CD8-positive, alpha-beta memory T cell (primary cell): ENCODE data around the gene NOL8. TPM values are rescaled to one million over a fixed set of nuclear protein-coding genes. Genes with fewer than 3 reads are reported as not detected.

Source experiments
- CTCF ChIA-PET: fragments of 350-600 bp; sonication (Branson Sonifier 250); formaldehyde crosslinking; loops from one replicate; lab custom pipeline; 2021; ENCODE audit warnings: antibody characterized with exemption; lab: Charles Lee
- POLR2A ChIA-PET: fragments of 350-600 bp; sonication (Branson Sonifier 250); formaldehyde crosslinking; loops from one replicate; lab custom pipeline; 2021; ENCODE audit warnings: antibody characterized with exemption; lab: Charles Lee
- DNase-seq, 5 donors: peaks; one replicate each; pipeline versions ENCODE4 v3.0.0 to v3.0.0-alpha.2; 2020 to 2022; ENCODE audit warnings: mixed read lengths in 1 of 5
- H3K27ac ChIP-seq: one replicate; pipeline ENCODE4 v1.7.0; 2013; ENCODE audit warnings: low read depth, mild to moderate bottlenecking, low read length, moderate library complexity
- H3K27me3 ChIP-seq: 2 replicates; pipeline ENCODE4 v1.7.0; 2013; ENCODE audit warnings: low read length, mild to moderate bottlenecking; ENCODE audit not compliant: insufficient read depth, poor library complexity, severe bottlenecking
- H3K36me3 ChIP-seq: 2 replicates; pipeline ENCODE4 v1.7.0; 2013; ENCODE audit warnings: mild to moderate bottlenecking, low read length, moderate library complexity; ENCODE audit not compliant: insufficient read depth
- H3K4me1 ChIP-seq: 2 replicates; pipeline ENCODE4 v1.7.0; 2013; ENCODE audit warnings: mild to moderate bottlenecking, low read length, moderate library complexity; ENCODE audit not compliant: insufficient read depth
- H3K4me3 ChIP-seq: 2 replicates; pipeline ENCODE4 v1.7.0; 2013; ENCODE audit warnings: mild to moderate bottlenecking, low read length
- H3K9me3 ChIP-seq: 2 replicates; pipeline ENCODE4 v1.7.0; 2013; ENCODE audit warnings: mild to moderate bottlenecking, low read length
- H3K27ac Mint-ChIP-seq, 8 donors: one replicate each; pipeline ENCODE4 v1.8.0; 2020 to 2021; ENCODE audit warnings: mixed read lengths in 8 of 8, mild to moderate bottlenecking in 6 of 8, inconsistent platforms in 3 of 8, moderate library complexity in 3 of 8
- H3K27me3 Mint-ChIP-seq, 2 donors: one replicate each; pipeline ENCODE4 v1.8.0; 2020 to 2021; ENCODE audit warnings: mixed read lengths in 2 of 2, mild to moderate bottlenecking in 1 of 2, moderate library complexity in 1 of 2
- H3K36me3 Mint-ChIP-seq, 3 donors: one replicate each; pipeline ENCODE4 v1.8.0; 2020 to 2021; ENCODE audit warnings: mixed read lengths in 3 of 3, inconsistent platforms in 1 of 3, mild to moderate bottlenecking in 1 of 3
- H3K4me1 Mint-ChIP-seq, 3 donors: one replicate each; pipeline ENCODE4 v1.8.0; 2020 to 2021; ENCODE audit warnings: mixed read lengths in 3 of 3, inconsistent platforms in 1 of 3, mild to moderate bottlenecking in 1 of 3
- H3K4me3 Mint-ChIP-seq, 7 donors: one replicate each; pipeline ENCODE4 v1.8.0; 2020 to 2021; ENCODE audit warnings: mixed read lengths in 7 of 7, mild to moderate bottlenecking in 6 of 7, moderate library complexity in 4 of 7, inconsistent platforms in 2 of 7
- H3K9me3 Mint-ChIP-seq, 5 donors: one replicate each; pipeline ENCODE4 v1.8.0; 2020 to 2022; ENCODE audit warnings: mixed read lengths in 5 of 5, mild to moderate bottlenecking in 3 of 5, moderate library complexity in 2 of 5, inconsistent platforms in 1 of 5
- polyA plus RNA-seq: library from polyadenylated mRNA; unstranded; fragments of 300-500 nt; fragmentation: Illumina TruSeq; gene quantifications from one replicate; pipeline ENCODE4 v1.2.3, GENCODE V29; 2021
- total RNA-seq, 2 experiments: library from RNA; stranded (reverse); gene quantifications; one replicate each; pipeline ENCODE4 v1.2.3, GENCODE V29; 2021

NOL8 gene
- total and polyA plus RNA-seq, 3 experiments from 2014 or later = 37.0 to 69.6 (median 64.0) TPM

DNA sequence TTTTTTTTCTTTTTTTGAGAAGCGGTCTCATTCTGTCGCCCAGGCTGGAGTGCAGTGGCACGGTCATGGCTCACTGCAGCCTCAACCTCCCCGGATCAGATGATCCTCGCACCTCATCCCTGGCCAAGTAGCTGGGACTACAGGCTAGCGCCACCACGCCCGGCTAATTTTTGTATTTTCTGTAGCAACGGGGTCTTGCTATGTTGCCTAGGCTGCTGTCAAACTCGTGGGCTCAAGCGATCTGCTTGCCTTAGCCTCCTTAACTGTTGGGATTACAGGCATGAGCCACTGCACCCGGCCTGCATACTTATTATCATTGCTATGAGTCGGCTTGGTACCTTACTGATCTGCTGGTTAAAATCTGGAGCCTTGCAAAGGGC is 30.9 kb downstream of the NOL8 start:
- Histone ChIP-seq H3K4me3 (peak overlapping the region; percentile 89), H3K36me3 (peaks cover 10% of the 10 kb centered on the region), H3K4me1 (peaks cover 34% of the 10 kb centered on the region), H3K27ac (peak overlapping the region; percentile 95), H3K9me3 (no peaks in the 10 kb centered on the region), H3K27me3 (no peaks in the 10 kb centered on the region)
- Mint-ChIP-seq H3K4me1 (peaks cover 42 to 82% (median 66%) of the 10 kb centered on the region in 3 donors), H3K27ac (peak overlapping the region; percentile 95 to 99 (median 98)), H3K4me3 (peak overlapping the region; percentile 96 to 99 (median 98)), H3K9me3 (no peaks in the 10 kb centered on the region), H3K36me3 (peaks cover 4 to 41% (median 14%) of the 10 kb centered on the region in 3 donors), H3K27me3 (no peaks in the 10 kb centered on the region)
- ChIA-PET CTCF (no interaction called here), POLR2A (no interaction called here)
- DNase-seq = no peak

DNA sequence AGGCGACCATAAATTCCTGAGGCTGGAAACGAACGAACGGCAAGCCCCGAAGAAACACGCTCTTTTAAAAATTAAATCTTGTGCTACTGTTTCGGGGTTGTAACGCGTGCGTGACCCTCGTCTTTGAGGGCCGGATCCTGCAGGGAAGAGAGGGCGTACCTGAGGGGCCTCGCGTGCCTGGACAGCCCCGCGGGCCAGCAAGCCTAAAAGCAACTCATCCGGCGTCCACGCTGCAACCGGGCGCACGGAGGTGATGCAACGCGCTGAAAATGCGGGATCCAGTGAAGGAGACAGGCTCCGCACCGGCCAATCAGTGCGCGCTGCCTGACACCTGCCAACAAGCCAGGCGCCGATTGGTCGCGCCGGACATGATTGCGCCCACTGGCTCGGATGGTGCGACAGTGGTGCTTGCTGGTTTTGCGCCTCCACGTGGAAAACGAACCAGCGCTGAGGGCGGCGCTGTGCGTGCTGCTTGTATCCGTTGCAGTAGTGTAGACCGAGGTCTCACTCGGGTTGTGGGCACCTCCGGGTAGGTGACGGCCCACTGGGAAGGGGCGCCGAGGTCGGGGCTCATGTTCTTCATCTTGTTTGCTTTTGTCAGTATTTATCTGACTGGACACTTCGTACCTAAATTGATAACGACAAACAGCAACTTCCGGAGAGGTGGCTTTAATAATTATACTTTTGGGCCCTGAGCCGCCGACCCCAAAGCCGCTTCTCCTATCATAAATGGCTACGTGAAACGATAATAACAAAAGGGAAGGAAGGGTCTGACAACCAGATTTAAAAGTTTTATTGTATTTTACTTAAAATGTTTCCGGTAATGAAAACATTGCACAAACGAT is 31.5 kb downstream of the NOL8 start, which contains the start of gene IARS1:
Gene IARS1 (minus strand): TSS at position 246 of the 845 bp plus-strand sequence. CDS start 4,278 bp downstream, outside the sequence.
- POLR2A ChIA-PET = no interaction called here
- Mint-ChIP-seq H3K4me3 (peak within 1 kb of the TSS; percentile 96 to 99 (median 98)), H3K4me1 (peaks cover 42 to 75% (median 66%) of the 10 kb centered on the region in 3 donors), H3K27me3 (no peaks in the 10 kb centered on the region), H3K36me3 (peaks cover 4 to 37% (median 11%) of the 10 kb centered on the region in 3 donors), H3K27ac (peak within 1 kb of the TSS; percentile 95 to 99 (median 98)), H3K9me3 (no peaks in the 10 kb centered on the region)
- Histone ChIP-seq H3K27ac (peak within 1 kb of the TSS; percentile 95), H3K36me3 (peaks cover 9% of the 10 kb centered on the region), H3K4me3 (peak within 1 kb of the TSS; percentile 89), H3K27me3 (no peaks in the 10 kb centered on the region), H3K4me1 (peaks cover 34% of the 10 kb centered on the region), H3K9me3 (no peaks in the 10 kb centered on the region)
- DNase-seq = peak; percentile 98 to 100 (median 100)
- CTCF ChIA-PET = no interaction called here

DNA sequence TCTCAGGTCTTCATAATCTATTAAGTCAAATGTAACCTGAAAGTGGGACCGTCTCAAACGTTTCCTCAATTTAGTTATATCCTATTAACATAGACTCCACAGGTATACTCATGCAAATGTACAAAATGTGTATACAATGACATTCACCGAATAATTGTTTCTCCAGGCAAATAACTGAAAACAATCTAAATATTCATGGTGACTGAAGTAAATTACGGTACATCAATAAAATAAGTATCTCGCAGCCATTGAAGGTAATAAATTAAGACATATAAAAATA is 32.1 kb downstream of the NOL8 start:
- H3K9me3 Mint-ChIP-seq = no peaks in the 10 kb centered on the region
- Histone ChIP-seq H3K27ac (peak overlapping the region; percentile 95), H3K4me3 (peak overlapping the region; percentile 89), H3K27me3 (no peaks in the 10 kb centered on the region), H3K9me3 (no peaks in the 10 kb centered on the region), H3K4me1 (peaks cover 34% of the 10 kb centered on the region), H3K36me3 (peaks cover 5% of the 10 kb centered on the region)
- H3K27me3 Mint-ChIP-seq = no peaks in the 10 kb centered on the region
- DNase-seq = no peak
- peak overlapping the region; percentile 96 to 99 (median 98) for H3K4me3 Mint-ChIP-seq
- POLR2A ChIA-PET = no interaction called here
- CTCF ChIA-PET = no interaction called here
- H3K4me1 Mint-ChIP-seq = peaks cover 44 to 80% (median 69%) of the 10 kb centered on the region in 3 donors
- H3K36me3 Mint-ChIP-seq = peaks cover 4 to 38% (median 12%) of the 10 kb centered on the region in 3 donors
- peak overlapping the region; percentile 85 to 99 (median 98) for H3K27ac Mint-ChIP-seq

DNA sequence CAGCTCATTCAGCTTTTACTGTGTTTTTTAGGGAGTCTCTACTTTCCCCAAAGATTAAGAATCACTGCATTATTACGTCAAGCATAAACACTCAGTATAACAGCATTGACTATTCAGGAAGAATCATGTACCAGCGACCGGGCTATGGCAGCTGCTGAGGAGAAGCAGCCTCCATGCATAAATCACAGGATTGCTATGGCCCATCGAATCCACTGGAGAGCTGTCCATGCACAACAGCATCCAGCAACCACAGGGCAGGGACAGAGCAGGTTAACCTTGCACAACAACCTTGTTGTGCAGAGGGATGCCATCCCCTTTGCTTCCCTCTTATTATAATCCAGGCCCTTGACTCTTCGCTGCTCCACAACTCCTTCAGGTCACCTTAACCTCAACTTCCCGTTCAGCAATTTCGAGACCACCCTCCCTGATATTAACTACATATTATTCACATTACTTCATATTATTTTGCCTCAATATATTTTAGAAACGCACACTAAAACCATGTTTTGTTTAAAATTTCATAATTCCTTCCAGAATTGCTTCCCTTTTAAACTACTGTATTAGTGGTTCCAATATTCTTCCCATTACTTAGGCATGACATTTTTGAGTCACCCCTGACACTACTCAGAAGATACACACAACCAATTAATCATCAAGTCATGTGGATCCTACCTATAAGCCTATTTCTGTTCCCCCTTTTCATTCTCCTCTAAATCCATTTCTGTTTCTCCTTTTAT is 32.6 kb downstream of the NOL8 start:
- CTCF ChIA-PET = no interaction called here
- Histone ChIP-seq H3K27me3 (no peaks in the 10 kb centered on the region), H3K4me3 (peak overlapping the region; percentile 89), H3K4me1 (peaks cover 34% of the 10 kb centered on the region), H3K27ac (peak overlapping the region; percentile 95), H3K36me3 (no peaks in the 10 kb centered on the region), H3K9me3 (no peaks in the 10 kb centered on the region)
- Mint-ChIP-seq H3K36me3 (peaks cover 4 to 38% (median 12%) of the 10 kb centered on the region in 3 donors), H3K4me3 (peak overlapping the region; percentile 96 to 99 (median 98)), H3K9me3 (no peaks in the 10 kb centered on the region), H3K27ac (peak overlapping the region; percentile 85 to 99 (median 98)), H3K27me3 (no peaks in the 10 kb centered on the region), H3K4me1 (peaks cover 42 to 77% (median 64%) of the 10 kb centered on the region in 3 donors)
- POLR2A ChIA-PET = interaction anchor here (0.8 to 1.1 kb wide), 2 partner anchors 10 to 34 kb away, joined by 5 to 8 read pairs; partner anchors contain the start of gene CENPP
- DNase-seq = no peak

DNA sequence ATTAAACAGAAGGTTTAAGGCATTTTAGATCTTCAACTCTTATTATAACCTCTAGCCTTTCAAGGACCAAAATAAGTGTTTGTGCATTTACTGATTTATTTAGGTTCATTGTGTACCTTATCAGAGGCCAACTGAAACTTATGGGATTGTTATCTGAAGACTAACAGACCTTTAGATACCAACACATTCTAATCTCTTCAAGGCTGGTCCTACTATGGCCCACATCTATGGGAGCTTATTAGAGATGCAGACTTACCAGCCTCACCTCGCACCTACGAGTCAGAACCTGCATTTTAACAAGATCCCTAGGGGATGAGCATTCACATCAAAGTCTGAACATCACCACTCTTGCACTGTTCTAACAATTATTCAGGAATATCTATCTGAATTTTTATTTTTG is 33.6 kb downstream of the NOL8 start:
- CTCF ChIA-PET = no interaction called here
- no peaks in the 10 kb centered on the region for H3K27me3 Mint-ChIP-seq
- H3K27ac ChIP-seq = no peak overlapping the region
- no peak overlapping the region for H3K4me3 ChIP-seq
- POLR2A ChIA-PET = interaction anchor here (0.5 to 1.1 kb wide), 4 partner anchors 9 to 379 kb away, joined by 3 to 10 read pairs (median 6); partner anchors contain the start of gene CENPP
- H3K9me3 ChIP-seq = no peaks in the 10 kb centered on the region
- H3K4me1 Mint-ChIP-seq = peaks cover 37 to 76% (median 58%) of the 10 kb centered on the region in 3 donors
- H3K36me3 ChIP-seq = no peaks in the 10 kb centered on the region
- DNase-seq = no peak
- peak overlapping the region in 3 of 7 donors; percentile 3 to 27 (median 16) for H3K4me3 Mint-ChIP-seq
- no peaks in the 10 kb centered on the region for H3K27me3 ChIP-seq
- peaks cover 34% of the 10 kb centered on the region for H3K4me1 ChIP-seq
- no peaks in the 10 kb centered on the region for H3K9me3 Mint-ChIP-seq
- peaks cover 7 to 38% (median 9%) of the 10 kb centered on the region in 3 donors for H3K36me3 Mint-ChIP-seq
- peak overlapping the region in 5 of 8 donors; percentile 1 to 95 (median 48) for H3K27ac Mint-ChIP-seq

DNA sequence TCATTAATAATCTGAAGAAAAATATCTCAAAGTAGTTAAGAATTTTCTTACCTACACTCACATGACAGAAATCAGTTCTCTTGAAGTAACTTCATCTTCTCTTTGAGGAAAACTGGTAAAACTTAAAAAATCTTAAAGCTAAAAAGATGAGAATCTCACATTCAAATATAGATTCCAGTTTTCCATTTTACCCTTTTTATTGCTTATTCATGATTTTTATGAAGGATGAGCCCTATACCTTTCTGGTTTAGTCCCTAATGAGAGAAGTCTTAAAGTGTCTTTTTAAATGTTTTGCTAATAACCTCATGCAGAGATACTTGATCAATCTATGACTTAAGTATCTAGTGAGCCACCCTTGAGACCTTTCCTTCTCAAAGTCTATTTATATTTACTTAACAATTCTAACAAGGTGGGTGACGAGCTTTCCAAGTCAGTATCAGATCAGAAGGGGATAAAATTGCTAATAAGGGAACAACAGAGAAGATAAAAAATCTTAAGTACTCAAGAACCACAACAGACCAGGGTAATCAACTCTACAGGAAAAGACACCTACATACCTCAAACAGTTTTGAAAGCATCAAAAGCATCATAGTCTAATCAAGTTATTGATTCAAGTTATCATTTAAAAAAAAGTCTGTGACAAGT is 34.2 kb downstream of the NOL8 start:
- POLR2A ChIA-PET = interaction anchor here (0.5 kb wide), 1 partner anchor 380 kb away, joined by 10 read pairs; no protein-coding TSS in a partner anchor
- H3K9me3 Mint-ChIP-seq = no peaks in the 10 kb centered on the region
- no peak for DNase-seq
- peaks cover 37 to 76% (median 58%) of the 10 kb centered on the region in 3 donors for H3K4me1 Mint-ChIP-seq
- H3K36me3 Mint-ChIP-seq = peaks cover 7 to 41% (median 9%) of the 10 kb centered on the region in 3 donors
- Histone ChIP-seq H3K4me3 (no peak overlapping the region), H3K36me3 (no peaks in the 10 kb centered on the region), H3K9me3 (no peaks in the 10 kb centered on the region), H3K27me3 (no peaks in the 10 kb centered on the region), H3K4me1 (peaks cover 34% of the 10 kb centered on the region), H3K27ac (no peak overlapping the region)
- peak overlapping the region in 5 of 7 donors; percentile 4 to 75 (median 29) for H3K4me3 Mint-ChIP-seq
- H3K27ac Mint-ChIP-seq = peak overlapping the region; percentile 11 to 95 (median 40)
- CTCF ChIA-PET = no interaction called here
- H3K27me3 Mint-ChIP-seq = no peaks in the 10 kb centered on the region

DNA sequence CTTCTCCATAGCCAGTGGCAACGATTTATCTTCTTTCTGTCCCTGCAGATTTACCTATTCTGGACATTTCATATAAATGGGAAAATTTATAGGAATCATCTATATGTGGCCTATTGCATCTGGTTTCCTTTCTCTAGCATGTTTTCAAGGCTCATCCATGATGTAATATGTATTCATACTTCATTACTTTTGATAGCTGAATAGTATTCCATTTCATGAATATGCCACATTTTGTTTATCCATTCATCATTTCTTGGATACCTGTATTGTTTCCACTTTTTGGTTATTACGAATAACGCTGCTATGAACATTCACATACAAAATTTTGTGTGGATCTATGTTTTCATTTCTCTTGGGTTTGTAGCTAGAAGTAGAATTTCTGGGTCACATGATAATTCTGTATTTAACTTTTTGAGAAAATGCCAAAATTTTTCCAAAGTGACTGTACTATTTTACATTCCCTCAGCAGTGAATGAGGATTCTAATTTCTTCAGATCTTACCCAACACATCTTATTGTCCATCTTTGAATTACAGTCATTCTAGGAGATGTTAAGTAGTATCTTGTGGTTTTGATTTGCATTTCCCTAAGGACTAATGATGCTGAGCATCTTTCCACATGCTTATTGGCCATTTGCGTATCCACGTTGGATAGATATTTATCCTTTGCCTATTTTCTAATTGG is 35.3 kb downstream of the NOL8 start:
- H3K4me3 ChIP-seq = no peak overlapping the region
- H3K4me3 Mint-ChIP-seq = peak overlapping the region in 1 of 7 donors; percentile 49
- H3K27ac Mint-ChIP-seq = no peak overlapping the region
- H3K9me3 ChIP-seq = no peaks in the 10 kb centered on the region
- H3K4me1 ChIP-seq = peaks cover 33% of the 10 kb centered on the region
- H3K27me3 Mint-ChIP-seq = no peaks in the 10 kb centered on the region
- CTCF ChIA-PET = no interaction called here
- POLR2A ChIA-PET = no interaction called here
- DNase-seq = no peak
- H3K27ac ChIP-seq = no peak overlapping the region
- H3K36me3 Mint-ChIP-seq = peaks cover 7 to 51% (median 10%) of the 10 kb centered on the region in 3 donors
- H3K9me3 Mint-ChIP-seq = no peaks in the 10 kb centered on the region
- H3K27me3 ChIP-seq = no peaks in the 10 kb centered on the region
- peaks cover 7% of the 10 kb centered on the region for H3K36me3 ChIP-seq
- H3K4me1 Mint-ChIP-seq = peaks cover 36 to 74% (median 53%) of the 10 kb centered on the region in 3 donors
